Measurements from ENCODE around the gene SPCS2. TPM values are rescaled to one million over a fixed set of nuclear protein-coding genes. Genes with fewer than 3 reads are reported as not detected.

The SPCS2 gene
- polyA plus RNA-seq, 1 experiment, result 68.3 TPM

DNA sequence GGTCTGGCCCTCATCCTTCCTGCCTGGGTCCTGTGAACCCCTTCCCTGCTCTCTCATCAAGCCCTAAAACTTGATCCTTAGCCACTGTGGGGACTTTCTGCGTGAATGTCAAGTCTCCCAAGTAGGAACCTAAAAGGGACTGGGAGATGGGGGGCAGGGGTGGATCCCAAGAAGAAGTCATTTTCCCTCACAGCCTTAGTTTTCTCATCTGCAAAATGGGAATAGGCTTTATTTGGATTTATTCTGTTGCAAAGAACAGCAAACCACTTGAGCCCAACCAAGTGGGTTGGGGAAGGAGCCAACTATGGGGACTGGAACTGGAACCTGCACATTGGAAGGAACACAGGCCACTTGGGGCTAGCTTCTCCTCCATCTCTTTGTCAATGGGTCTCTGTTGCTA, 76.5 kb downstream of the SPCS2 start:
- CTCF ChIA-PET, result interaction anchor here (1.1 to 7.5 kb wide), 5 partner anchors 11 to 224 kb away, joined by 3 to 95 read pairs (median 35); no protein-coding TSS in a partner anchor
- no peak for DNase-seq (ENCODE audit: low read depth)
- Histone ChIP-seq H3K36me3 (ENCODE audit: control insufficient read depth, insufficient read depth, low read length) (no peaks in the 10 kb centered on the region), H3K4me3 (ENCODE audit: low read depth, low read length) (no peak overlapping the region), H3K27me3 (ENCODE audit: control insufficient read depth, insufficient read depth, low read length) (no peaks in the 10 kb centered on the region; the same call in 1 of the 2 replicates)
- TF ChIP-seq, protein P1, sequence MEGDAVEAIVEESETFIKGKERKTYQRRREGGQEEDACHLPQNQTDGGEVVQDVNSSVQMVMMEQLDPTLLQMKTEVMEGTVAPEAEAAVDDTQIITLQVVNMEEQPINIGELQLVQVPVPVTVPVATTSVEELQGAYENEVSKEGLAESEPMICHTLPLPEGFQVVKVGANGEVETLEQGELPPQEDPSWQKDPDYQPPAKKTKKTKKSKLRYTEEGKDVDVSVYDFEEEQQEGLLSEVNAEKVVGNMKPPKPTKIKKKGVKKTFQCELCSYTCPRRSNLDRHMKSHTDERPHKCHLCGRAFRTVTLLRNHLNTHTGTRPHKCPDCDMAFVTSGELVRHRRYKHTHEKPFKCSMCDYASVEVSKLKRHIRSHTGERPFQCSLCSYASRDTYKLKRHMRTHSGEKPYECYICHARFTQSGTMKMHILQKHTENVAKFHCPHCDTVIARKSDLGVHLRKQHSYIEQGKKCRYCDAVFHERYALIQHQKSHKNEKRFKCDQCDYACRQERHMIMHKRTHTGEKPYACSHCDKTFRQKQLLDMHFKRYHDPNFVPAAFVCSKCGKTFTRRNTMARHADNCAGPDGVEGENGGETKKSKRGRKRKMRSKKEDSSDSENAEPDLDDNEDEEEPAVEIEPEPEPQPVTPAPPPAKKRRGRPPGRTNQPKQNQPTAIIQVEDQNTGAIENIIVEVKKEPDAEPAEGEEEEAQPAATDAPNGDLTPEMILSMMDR (IDR thresholded peaks at IDR 0.05; ENCODE audit: insufficient read depth, low read depth, low read length), result no peak
- POLR2A ChIA-PET, result no interaction called here

DNA sequence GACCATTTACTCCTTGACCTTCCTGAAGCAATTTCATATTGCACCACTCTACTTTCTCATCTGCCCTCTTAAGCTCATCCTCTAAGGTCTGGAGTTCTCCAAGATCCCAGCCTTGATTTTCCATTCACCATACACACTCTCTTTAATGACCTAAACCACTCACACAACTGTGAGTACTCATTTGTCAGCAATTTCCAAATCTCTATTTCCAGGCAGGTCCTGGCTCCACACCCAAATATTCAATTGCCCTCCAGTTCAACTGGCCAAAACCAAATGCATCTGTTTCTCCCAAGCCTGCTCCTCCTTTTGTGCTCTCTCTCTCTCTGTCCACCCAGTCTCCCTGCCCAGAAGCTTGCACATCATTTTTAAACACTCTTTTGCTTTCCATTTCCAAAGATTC, 79.3 kb downstream of the SPCS2 start:
- Histone ChIP-seq H3K4me3 (ENCODE audit: low read depth, low read length) (no peak overlapping the region), H3K27me3 (ENCODE audit: control insufficient read depth, insufficient read depth, low read length) (no peaks in the 10 kb centered on the region; the same call in 1 of the 2 replicates), H3K36me3 (ENCODE audit: control insufficient read depth, insufficient read depth, low read length) (no peaks in the 10 kb centered on the region)
- ChIA-PET POLR2A (no interaction called here), CTCF (interaction anchor here (1.2 to 1.6 kb wide), 4 partner anchors 96 to 220 kb away, joined by 3 to 6 read pairs (median 4); partner anchors contain the start of gene TPBGL)
- no peak for DNase-seq (ENCODE audit: low read depth)
- TF ChIP-seq, protein P1 (IDR thresholded peaks at IDR 0.05; ENCODE audit: insufficient read depth, low read depth, low read length), result no peak

Small RNA genes lying within 50 kb of the gene (small RNA-seq; reads per million reads assigned to genes)
- not detected for gene RNU6-216P (ENCODE audit: insufficient read length, low read depth, low replicate concordance)

Other genes starting within 250 kb of the SPCS2 start
- 0.09 TPM in 1 of 2 replicates, not detected in the other for gene CHRDL2, start 217.8 kb upstream of the SPCS2 start, polyA plus RNA-seq (2011; rRNA removed)
- 4.5 and 7.9 TPM in 2 replicates for gene RNF169, start 200.4 kb upstream of the SPCS2 start, polyA plus RNA-seq (2011; rRNA removed)
- gene XRRA1, start 175 bp upstream of the SPCS2 start, polyA plus RNA-seq (2011; rRNA removed), result 6.4 and 6.8 TPM in 2 replicates
- gene NEU3, start 39.7 kb downstream of the SPCS2 start, polyA plus RNA-seq (2011; rRNA removed), result 4.8 and 7.5 TPM in 2 replicates
- gene OR2AT4, start 147.6 kb downstream of the SPCS2 start, polyA plus RNA-seq (2011; rRNA removed), result not detected in 2 replicates
- not detected in 2 replicates for gene SLCO2B1, start 201.8 kb downstream of the SPCS2 start, polyA plus RNA-seq (2011; rRNA removed)

Measured in BJ (cell line).